LNCAP (cell line): ENCODE results near the gene ZNF30.

ENCODE experiments used
- CTCF ChIP-seq: fragments of 450-650 bp; IDR thresholded peaks from 2 replicates; pipeline ENCODE4 v1.5.1; 2017; ENCODE audit warnings: mild to moderate bottlenecking

The ZNF30 gene

GRCh38 chr19:34943861-34944573, 17.3 kb downstream of the ZNF30 start:
- TF ChIP-seq CTCF = no peak

DNA sequence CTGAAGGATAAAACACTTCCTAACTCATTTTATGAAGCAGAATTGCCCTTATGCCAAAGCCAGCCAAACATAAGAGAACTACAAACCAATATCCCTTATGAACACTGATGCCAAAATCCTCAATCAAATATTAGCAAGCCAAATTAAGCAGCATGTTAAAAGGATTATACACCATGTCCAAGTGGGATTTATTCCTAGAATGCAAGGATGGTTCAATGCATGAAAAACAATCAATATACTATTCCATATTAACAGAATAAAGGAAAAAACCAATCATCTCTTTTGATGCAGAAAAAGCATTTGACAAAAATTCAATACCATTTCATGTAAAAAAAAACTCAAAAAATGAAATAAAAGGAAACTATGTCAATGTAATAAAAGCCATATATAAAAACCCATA, 26.4 kb downstream of the ZNF30 start:
- TF ChIP-seq CTCF = no peak

GRCh38 chr19:34957830-34958751, 31.4 kb downstream of the ZNF30 start:
- TF ChIP-seq CTCF = no peak

DNA sequence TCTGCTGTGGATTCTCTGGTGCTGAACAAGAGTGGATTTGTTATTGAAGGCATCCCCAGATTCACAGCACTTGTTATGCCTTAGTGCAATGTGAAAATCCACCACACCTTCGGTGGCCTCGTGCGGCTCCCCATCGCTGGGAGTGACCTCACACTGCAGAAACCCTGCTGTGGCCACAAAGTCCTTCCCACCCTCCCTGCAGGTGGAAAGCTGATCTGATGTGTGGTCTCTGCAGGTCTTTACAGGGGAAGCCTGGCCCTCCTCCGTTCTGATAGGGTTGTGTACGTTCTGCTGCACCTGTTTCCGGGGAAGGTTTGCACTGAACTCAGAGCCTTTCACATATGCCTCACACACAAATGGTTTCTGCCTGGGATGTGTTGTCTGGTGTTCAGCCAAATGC, 32.3 kb downstream of the ZNF30 start:
- TF ChIP-seq CTCF = no peak

DNA sequence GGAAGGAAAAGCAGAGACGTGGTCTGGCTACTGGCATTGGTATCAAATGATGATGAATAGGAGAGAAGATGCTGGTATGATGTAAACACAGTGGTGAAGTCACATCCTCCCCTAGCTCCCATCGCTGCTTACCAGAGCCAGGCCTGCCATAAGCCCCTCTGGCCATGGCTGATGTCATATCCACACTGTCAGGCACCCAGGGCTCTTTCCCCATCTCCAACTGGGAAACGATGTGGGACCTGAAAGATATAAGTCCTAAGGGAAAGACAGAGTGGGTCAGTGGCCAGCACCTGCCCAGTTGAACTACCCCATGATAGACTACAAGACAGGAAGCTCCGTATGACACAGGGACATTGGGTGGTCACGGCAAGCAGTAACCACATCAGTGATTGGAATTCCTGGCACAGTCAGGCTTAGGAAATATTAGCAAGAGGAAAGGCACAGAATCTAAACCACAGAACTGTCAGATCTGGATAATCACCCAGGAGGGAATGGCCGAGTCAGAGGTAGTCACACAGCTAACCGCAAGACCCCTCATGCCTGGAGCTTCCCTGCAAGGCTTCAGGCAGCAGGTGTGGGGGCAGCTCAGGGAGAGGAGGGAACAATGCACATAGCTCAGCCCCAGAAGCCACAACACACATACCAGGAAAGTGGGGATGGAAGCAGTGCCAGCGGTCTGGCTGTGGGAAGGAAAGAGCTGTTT, 33.6 kb downstream of the ZNF30 start:
- no peak for TF ChIP-seq CTCF

DNA sequence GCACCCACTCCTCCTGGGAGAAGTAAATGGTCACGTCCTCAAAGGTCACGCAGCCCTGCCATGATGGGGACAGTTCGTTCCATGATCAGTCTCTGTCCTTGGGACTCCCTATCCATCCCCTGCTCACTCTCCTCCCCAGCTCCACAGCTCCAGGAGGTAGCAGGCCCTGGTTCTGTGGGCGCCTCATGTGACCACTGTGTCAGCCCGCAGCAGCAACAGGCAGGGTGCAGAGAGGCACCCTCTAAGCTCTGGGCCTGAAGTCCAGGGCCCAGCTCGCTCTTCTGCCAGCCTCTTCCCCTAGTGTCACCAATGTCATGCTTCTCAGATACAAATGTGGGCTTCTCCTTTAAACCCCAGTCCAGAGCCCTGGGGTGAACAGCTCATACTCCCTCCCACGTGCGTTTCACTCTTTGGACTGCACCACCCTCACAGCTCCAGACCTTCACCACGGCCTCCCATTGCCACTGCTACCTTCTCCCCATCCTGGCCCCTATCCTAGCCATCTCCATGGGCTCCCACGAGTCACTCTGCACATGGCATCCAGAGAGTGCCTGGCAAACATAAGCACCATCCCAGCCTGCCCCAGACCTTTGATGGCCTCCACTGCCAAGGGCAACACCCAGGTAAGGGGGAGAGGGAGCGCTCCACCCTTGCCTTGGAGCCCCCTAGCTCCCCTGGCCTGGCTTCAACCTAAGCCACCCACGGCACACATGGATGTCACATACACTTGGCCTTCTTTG, 34.4 kb downstream of the ZNF30 start:
- no peak for TF ChIP-seq CTCF
